PFSK-1 (cell line): ENCODE data around the gene JAGN1.

Experiments
- FOXP2 ChIP-seq: optimal IDR thresholded peaks from 2 replicates; pipeline ENCODE3; 2011; ENCODE audit warnings: borderline replicate concordance, control low read depth, inconsistent platforms; ENCODE audit not compliant: insufficient read depth; ENCODE audit errors: extremely low read length, extremely low read depth
- POLR2AphosphoS5 ChIP-seq: IDR thresholded peaks from 2 replicates; pipeline ENCODE4 v1.6.1; 2012; ENCODE audit warnings: low read depth, mild to moderate bottlenecking, control low read depth, low read length, moderate library complexity
- SIN3A ChIP-seq: IDR thresholded peaks from 2 replicates; pipeline ENCODE4 v1.6.1; 2012; ENCODE audit warnings: mild to moderate bottlenecking, low read length, moderate library complexity, borderline replicate concordance; ENCODE audit not compliant: insufficient read depth
- TAF1 ChIP-seq: IDR thresholded peaks from 2 replicates; pipeline ENCODE4 v1.6.1; 2012; ENCODE audit warnings: low read length, control low read depth, borderline replicate concordance; ENCODE audit not compliant: insufficient read depth
- TF ChIP-seq, protein P1 (sequence below), 2 experiments: IDR thresholded peaks; 2 replicates each; pipeline versions ENCODE4 v1.6.1 to v1.8.0; 2011 to 2012; ENCODE audit warnings: low read depth in 2 of 2, low read length in 2 of 2, control low read depth in 1 of 2, inconsistent platforms in 1 of 2, mild to moderate bottlenecking in 1 of 2, moderate library complexity in 1 of 2; ENCODE audit not compliant: insufficient read depth in 1 of 2

Gene JAGN1

DNA sequence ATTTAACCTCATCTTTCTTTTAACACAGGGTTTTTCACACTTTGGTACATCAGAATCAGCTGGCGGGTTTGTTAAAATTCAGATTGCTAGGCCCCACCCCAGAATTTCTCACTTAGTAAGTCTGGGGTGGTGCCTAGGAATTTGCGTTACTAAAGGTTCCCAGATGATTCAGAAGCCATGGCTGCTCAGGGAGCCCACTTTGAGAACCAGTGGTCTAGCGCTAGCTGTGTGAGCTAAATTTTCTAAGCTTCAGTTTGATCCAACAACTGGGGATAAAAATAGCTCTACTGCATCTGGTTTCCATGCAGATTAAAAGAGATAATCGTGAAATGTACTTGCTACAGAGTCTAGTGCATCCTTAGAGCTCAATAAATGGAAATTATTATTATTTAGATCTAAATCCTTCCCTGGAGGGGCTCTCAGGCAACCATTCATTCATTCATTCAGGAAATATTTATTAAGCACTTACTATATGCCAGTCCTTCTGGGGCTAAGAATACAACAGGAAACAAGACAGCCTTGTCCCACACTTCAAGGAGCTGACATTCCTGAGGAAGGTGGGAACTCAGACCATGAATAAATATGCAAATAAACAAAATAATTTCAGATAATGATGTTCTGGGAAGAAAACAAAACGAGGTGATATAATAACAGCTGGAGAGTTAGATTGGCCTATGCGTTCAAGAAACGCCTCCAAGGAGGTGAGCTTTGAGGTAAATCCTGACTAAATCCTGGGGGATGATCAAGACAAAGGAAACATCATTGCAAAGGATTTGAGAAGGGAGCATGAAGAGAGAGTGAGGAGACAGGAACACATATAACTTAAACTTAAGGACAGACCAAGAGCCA is 6.5 kb upstream of the JAGN1 start:
- TF ChIP-seq POLR2AphosphoS5 (no peak), FOXP2 (no peak), TAF1 (no peak), SIN3A (no peak)
- TF ChIP-seq, protein P1, sequence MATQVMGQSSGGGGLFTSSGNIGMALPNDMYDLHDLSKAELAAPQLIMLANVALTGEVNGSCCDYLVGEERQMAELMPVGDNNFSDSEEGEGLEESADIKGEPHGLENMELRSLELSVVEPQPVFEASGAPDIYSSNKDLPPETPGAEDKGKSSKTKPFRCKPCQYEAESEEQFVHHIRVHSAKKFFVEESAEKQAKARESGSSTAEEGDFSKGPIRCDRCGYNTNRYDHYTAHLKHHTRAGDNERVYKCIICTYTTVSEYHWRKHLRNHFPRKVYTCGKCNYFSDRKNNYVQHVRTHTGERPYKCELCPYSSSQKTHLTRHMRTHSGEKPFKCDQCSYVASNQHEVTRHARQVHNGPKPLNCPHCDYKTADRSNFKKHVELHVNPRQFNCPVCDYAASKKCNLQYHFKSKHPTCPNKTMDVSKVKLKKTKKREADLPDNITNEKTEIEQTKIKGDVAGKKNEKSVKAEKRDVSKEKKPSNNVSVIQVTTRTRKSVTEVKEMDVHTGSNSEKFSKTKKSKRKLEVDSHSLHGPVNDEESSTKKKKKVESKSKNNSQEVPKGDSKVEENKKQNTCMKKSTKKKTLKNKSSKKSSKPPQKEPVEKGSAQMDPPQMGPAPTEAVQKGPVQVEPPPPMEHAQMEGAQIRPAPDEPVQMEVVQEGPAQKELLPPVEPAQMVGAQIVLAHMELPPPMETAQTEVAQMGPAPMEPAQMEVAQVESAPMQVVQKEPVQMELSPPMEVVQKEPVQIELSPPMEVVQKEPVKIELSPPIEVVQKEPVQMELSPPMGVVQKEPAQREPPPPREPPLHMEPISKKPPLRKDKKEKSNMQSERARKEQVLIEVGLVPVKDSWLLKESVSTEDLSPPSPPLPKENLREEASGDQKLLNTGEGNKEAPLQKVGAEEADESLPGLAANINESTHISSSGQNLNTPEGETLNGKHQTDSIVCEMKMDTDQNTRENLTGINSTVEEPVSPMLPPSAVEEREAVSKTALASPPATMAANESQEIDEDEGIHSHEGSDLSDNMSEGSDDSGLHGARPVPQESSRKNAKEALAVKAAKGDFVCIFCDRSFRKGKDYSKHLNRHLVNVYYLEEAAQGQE (IDR thresholded peaks at IDR 0.05; ENCODE audit: insufficient read depth in 1 of 2, low read depth in 2 of 2, low read length in 2 of 2) = no peak

DNA sequence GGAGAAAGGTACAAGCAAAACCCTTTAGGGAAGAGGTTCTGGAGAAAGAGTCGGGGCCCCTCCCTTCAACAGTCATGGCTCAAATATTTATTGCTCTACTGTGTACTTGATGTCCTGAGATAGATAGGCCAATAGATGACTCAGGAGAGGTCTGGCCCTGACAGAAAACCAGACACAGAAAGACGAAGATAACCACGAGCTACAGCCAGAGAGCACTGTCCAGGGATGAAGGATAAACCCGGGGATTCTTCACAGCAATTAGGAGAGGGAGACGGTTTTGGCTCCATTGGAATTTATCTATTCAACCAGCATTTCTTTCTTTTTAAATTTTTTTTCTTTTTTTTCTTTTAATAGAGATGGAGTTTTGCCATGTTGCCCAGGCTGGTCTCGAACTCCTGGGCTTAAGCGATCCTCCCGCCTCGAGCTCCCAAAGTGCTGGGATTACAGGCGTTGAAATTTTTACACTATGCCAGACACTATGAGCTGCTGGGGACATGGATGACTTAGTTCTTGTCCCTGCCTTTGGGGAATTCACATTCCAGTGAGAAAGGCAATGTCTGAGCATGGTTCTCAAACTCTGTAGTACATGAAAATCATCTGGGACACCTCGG is 5.8 kb upstream of the JAGN1 start:
- TF ChIP-seq POLR2AphosphoS5 (no peak), TAF1 (no peak), FOXP2 (no peak), SIN3A (no peak)
- TF ChIP-seq, protein P1 (IDR thresholded peaks at IDR 0.05; ENCODE audit: insufficient read depth in 1 of 2, low read depth in 2 of 2, low read length in 2 of 2) = no peak

DNA sequence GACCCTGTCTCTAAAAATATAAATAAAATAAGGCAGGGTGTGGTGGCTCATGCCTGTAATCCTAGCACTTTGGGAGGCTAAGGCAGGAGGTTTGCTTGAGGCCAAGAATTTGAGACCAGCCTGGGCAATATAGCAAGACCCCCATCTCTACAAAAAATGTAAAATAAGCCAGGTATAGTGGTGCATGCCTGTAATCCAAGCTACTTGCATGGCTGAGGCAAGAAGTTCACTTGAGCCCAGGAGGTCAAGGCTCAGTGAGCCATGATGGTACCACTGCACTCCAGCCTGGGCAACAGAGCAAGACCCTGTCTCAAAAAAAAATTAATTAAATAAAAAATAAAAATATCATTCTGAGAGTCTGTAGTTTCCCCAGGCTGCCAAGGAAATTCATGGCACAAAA is 4.1 kb upstream of the JAGN1 start:
- TF ChIP-seq POLR2AphosphoS5 (no peak), SIN3A (no peak), FOXP2 (no peak), TAF1 (no peak)
- TF ChIP-seq, protein P1 (IDR thresholded peaks at IDR 0.05; ENCODE audit: insufficient read depth in 1 of 2, low read depth in 2 of 2, low read length in 2 of 2) = no peak

DNA sequence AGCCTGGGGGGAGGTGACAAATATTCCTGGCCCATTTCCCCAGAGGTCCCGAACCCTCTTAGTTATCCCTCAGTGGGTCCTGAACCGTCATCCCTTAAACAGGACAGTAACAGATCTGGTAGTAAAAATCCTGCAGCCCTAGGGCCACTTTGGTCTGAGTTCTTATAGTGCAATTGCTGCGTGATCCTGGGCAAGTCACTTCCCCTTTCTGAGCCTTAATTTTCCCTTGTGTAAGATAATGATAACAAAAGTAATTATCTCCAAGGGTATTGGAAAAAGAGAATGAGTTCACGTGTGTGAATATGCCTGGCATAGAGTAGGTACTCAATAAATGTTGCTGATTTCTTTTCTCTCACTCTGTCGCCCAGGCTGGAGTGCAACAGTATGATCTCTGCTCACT is 2.9 kb upstream of the JAGN1 start:
- TF ChIP-seq, protein P1 (IDR thresholded peaks at IDR 0.05; ENCODE audit: insufficient read depth in 1 of 2, low read depth in 2 of 2, low read length in 2 of 2) = no peak
- TF ChIP-seq SIN3A (no peak), TAF1 (no peak), POLR2AphosphoS5 (no peak), FOXP2 (no peak)

DNA sequence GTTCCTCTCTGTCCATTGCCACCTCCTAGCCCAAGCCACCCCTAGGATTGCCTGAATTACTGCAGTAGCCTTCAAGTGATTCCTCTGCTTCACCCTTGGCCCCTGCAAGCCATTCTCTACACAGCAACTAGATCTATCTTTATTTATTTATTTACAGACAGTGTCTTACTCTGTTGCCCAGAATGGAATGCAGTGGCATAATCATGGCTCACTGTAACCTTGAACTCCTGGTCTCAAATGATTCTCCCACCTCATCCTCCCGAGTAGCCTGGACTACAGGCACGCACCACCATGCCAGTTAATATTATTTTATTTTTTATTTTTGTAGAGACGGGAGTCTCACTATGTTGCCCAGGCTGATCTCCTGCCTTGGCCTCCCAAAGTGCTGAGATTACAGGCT is 1.9 kb upstream of the JAGN1 start:
- no peak for TF ChIP-seq POLR2AphosphoS5
- TF ChIP-seq, protein P1 (IDR thresholded peaks at IDR 0.05; ENCODE audit: insufficient read depth in 1 of 2, low read depth in 2 of 2, low read length in 2 of 2) = no peak
- TF ChIP-seq FOXP2 = no peak
- TF ChIP-seq SIN3A = no peak
- TF ChIP-seq TAF1 = no peak
